Central memory CD8-positive, alpha-beta T cell (primary cell): ENCODE results near the gene IL10RB.

ENCODE experiments used
- ATAC-seq: fragments of 150-1000 bp; cut with Tn5 transposase; replicated peaks from 2 replicates; pipeline ENCODE4 v1.10.0; 2022; ENCODE audit warnings: mild to moderate bottlenecking, moderate FRiP score, moderate number of reproducible peaks; ENCODE audit not compliant: poor library complexity, severe bottlenecking; ENCODE audit errors: extremely low read depth
- DNase-seq, 2 donors: peaks; one replicate each; pipeline ENCODE4 v3.0.0; 2021; ENCODE audit warnings: low spot score in 2 of 2
- H3K27ac Mint-ChIP-seq: one replicate; pipeline ENCODE4 v1.8.0; 2022; ENCODE audit warnings: low read depth, mild to moderate bottlenecking, moderate library complexity, mixed read lengths
- H3K27me3 Mint-ChIP-seq: one replicate; pipeline ENCODE4 v1.8.0; 2022; ENCODE audit warnings: mixed read lengths
- H3K36me3 Mint-ChIP-seq: one replicate; pipeline ENCODE4 v1.8.0; 2022; ENCODE audit warnings: mild to moderate bottlenecking, moderate library complexity, mixed read lengths; ENCODE audit not compliant: insufficient read depth
- H3K4me1 Mint-ChIP-seq: one replicate; pipeline ENCODE4 v1.8.0; 2022; ENCODE audit warnings: mixed read lengths
- H3K4me3 Mint-ChIP-seq: one replicate; pipeline ENCODE4 v1.8.0; 2022; ENCODE audit warnings: mild to moderate bottlenecking, moderate library complexity, mixed read lengths
- H3K9me3 Mint-ChIP-seq: one replicate; pipeline ENCODE4 v1.8.0; 2022; ENCODE audit warnings: mixed read lengths

The IL10RB gene

DNA sequence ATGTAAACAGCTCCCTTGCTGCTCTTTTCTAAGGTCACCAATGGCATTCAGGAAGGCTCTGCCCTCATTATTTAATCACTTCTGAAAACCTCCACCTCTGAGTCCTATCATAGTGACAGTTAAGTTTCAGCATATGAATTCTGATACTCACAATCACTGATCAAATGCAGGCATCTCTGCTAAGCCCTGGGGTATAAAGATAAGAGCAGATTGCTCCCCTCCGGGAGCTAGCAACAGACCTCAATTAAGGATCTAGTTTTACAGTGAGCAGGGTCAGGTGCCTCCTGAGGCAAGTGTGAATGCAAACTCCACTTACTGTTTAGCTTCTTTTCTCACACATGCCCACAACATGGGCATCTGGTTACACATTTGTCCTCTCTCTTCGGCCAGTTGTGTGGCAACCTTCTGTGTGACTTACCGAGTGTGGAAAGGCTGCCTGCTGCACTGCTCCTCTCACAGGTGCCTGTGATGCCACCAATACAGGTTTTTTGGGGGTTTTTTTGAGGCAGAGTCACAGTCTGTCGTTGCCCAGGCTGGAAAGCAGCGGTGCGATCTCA is 15.0 kb downstream of the IL10RB start:
- Mint-ChIP-seq H3K9me3 (no peaks in the 10 kb centered on the region), H3K27me3 (no peaks in the 10 kb centered on the region), H3K27ac (no peak overlapping the region), H3K4me1 (peaks cover 8% of the 10 kb centered on the region), H3K36me3 (peaks cover 36% of the 10 kb centered on the region), H3K4me3 (no peak overlapping the region)
- ATAC-seq = no peak
- DNase-seq = no peak

DNA sequence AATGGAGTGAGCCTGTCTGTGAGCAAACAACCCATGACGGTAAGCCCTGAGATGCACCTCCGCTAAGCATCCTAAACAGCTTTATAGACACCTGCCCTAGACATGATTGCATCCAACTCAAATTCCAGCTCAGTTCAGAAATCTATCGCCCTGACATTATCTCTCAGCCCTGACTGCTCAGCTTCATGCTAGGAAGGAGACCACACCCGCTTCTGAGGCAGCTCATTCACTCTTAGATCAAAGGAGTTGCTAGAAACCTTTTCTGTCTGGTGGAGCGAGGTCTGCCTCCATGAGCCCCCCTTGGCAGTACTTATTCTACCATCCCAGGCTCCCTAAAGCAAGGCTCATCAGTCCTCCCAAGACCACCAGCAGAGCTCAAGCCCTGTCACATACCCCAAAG is 17.0 kb downstream of the IL10RB start:
- H3K27ac Mint-ChIP-seq = peak overlapping the region; percentile 5
- no peak overlapping the region for H3K4me3 Mint-ChIP-seq
- H3K27me3 Mint-ChIP-seq = no peaks in the 10 kb centered on the region
- H3K36me3 Mint-ChIP-seq = peaks cover 36% of the 10 kb centered on the region
- no peak for ATAC-seq
- H3K9me3 Mint-ChIP-seq = no peaks in the 10 kb centered on the region
- peaks cover 15% of the 10 kb centered on the region for H3K4me1 Mint-ChIP-seq
- no peak for DNase-seq

DNA sequence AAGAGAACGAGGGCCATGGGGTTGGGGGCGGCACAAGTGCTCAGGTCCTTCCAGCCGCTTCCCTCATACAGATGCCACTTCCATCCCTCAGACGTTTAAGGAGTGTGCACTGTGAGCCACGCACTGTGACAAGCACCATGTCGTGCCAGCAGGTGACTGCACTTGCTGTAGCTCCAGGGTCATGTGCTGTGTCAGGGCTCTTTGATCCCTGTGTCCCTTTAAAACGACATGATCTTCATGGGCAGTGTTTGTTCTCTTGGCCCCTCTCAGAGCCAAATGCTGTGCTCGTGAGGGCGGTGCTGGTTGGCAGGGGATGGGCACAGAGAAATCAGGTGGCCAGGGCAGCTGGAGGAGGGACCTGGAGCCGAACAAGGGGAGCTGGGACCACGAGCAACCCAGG is 19.9 kb downstream of the IL10RB start:
- no peaks in the 10 kb centered on the region for H3K9me3 Mint-ChIP-seq
- H3K36me3 Mint-ChIP-seq = peaks cover 32% of the 10 kb centered on the region
- peaks cover 21% of the 10 kb centered on the region for H3K4me1 Mint-ChIP-seq
- H3K27ac Mint-ChIP-seq = peak overlapping the region; percentile 75
- H3K27me3 Mint-ChIP-seq = no peaks in the 10 kb centered on the region
- DNase-seq (no peak), ATAC-seq (no peak)
- no peak overlapping the region for H3K4me3 Mint-ChIP-seq

DNA sequence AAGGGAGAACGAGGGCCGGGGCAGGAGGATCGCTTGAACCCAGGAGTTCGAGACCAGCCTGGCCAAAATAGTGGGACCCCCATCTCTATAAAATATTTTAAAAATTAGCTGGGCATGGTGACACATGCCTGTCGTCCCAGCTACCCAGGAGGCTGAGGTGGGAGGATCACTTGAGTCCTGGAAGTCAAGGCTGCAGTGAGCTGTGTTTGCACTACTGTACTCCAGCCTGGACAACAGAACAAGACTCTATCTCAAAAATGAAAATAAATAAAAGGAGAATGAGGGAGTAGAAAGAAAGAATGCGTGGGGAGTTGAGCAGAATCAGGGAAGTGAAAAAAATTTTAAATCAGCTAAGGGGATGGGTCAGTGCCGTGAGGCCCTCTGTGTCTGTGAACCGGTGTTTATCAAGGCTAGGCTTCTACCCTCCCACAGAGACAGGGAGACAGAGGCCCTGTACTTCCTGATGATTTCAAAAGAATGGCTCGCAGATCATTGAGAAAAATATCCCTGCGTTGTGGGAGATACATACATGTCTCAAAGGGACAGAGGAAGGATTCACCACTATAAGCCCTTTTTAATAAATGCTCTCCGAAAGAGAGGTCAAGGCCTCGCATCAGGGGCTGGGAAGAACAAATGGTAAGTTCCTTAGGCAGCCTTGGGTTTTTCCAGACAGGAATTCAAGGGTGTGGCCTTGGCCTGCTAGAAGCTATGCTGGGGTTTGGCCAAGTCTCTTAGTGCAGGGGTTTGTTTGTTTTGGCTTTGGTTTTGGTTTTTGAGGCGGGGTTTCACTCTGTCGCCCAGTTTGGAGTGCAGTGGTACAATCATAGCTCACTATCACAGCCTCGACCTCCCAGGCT is 20.7 kb downstream of the IL10RB start:
- DNase-seq = no peak
- Mint-ChIP-seq H3K27me3 (no peaks in the 10 kb centered on the region), H3K9me3 (no peaks in the 10 kb centered on the region), H3K27ac (peak overlapping the region; percentile 75), H3K4me3 (no peak overlapping the region), H3K4me1 (peaks cover 22% of the 10 kb centered on the region), H3K36me3 (peaks cover 32% of the 10 kb centered on the region)
- ATAC-seq = no peak

DNA sequence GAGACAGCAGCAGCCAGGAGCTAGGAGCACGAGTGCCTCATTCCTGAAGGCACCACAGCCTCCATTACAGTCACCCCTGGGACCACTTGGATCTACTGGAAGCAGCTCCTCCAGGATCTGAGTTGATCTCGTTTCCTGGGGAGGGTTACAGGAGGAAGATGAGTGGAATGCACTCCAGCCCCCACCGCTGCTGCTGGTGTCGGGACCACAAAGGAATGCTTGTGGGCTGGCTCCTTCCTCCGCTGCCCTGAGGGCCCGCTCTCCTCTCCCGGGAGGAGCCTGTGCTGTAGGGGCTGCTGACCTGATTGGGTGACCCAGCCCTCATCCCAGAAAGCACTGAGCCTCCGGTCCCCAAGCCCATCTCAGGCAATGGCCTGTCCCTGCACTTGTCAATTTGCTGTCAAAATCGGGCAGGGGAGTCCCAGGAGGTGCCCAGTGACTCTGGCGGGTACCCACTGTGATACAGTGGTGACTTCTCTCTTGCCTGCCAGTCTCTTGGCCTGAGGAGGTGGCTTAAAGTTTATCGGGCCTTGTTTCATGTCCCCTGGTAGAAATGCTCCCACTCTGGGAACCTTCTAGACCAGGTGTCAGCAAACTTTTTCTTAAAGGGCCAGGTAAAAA is 23.1 kb downstream of the IL10RB start:
- no peak overlapping the region for H3K4me3 Mint-ChIP-seq
- H3K27me3 Mint-ChIP-seq = no peaks in the 10 kb centered on the region
- peaks cover 45% of the 10 kb centered on the region for H3K4me1 Mint-ChIP-seq
- no peaks in the 10 kb centered on the region for H3K9me3 Mint-ChIP-seq
- ATAC-seq = no peak
- no peak overlapping the region for H3K27ac Mint-ChIP-seq
- peaks cover 36% of the 10 kb centered on the region for H3K36me3 Mint-ChIP-seq
- no peak for DNase-seq

DNA sequence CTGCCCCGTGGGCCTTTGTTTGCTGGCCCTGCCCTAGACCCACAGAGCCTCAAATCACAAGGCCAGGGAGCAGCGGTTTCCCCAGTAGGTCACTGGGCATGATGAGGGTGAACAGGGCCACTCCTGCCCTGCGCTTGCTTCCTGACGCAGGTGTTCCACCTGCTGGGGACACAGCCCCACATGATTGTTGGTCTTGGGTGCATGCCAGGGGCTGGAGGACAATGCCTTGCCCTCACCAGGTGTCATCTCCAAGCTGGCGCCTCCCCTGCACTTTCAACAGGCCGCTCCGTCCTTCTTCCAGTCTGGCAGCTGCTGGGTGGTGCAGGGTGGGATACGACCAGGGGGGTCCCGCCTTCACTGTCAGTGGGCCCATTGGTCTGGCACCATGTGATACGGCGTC is 24.3 kb downstream of the IL10RB start:
- H3K36me3 Mint-ChIP-seq = peaks cover 35% of the 10 kb centered on the region
- no peak for DNase-seq
- peak overlapping the region; percentile 69 for H3K27ac Mint-ChIP-seq
- peaks cover 48% of the 10 kb centered on the region for H3K4me1 Mint-ChIP-seq
- no peak for ATAC-seq
- H3K9me3 Mint-ChIP-seq = no peaks in the 10 kb centered on the region
- no peak overlapping the region for H3K4me3 Mint-ChIP-seq
- H3K27me3 Mint-ChIP-seq = no peaks in the 10 kb centered on the region

DNA sequence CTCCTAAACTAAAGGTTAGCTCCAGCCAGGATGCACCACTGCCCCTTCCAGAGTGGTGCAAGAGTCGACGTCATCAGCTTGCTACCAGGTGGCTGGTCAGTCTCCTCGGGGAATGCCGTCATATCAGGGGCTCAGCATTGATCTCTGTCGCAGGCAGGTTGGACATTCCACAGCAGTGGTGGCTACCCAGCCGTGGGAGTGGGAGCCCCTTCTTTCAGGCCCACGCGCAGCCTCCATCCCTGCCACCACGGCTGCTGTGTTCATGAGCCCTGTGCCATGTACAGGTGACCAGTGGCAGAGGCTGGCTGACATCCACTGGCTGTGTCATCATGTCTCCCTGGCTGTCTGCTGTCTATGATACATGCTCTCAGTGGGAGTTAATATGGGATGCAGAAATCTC is 25.5 kb downstream of the IL10RB start:
- ATAC-seq = no peak

DNA sequence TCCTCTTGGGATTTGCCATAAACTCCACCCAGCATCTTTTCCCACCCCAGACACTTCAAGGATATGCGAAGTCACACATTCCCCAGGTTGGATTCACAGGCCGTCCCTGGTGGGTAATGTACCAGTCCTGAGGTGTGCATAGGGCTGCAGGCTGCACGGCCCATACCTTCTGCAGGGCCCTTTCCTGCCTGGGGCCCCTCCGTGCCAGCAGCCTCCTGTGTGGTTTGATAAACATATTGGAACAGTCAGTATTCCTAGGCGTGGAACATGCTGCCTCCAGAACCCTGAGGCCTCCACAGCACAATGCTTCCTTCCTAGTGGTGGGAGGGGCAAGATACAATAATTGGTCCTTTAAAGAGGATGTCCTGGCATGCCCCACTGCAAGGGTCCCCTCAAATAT is 26.6 kb downstream of the IL10RB start:
- peaks cover 38% of the 10 kb centered on the region for H3K36me3 Mint-ChIP-seq
- DNase-seq (no peak), ATAC-seq (no peak)
- peak overlapping the region; percentile 88 for H3K27ac Mint-ChIP-seq
- H3K9me3 Mint-ChIP-seq = no peaks in the 10 kb centered on the region
- H3K27me3 Mint-ChIP-seq = no peaks in the 10 kb centered on the region
- H3K4me3 Mint-ChIP-seq = no peak overlapping the region
- H3K4me1 Mint-ChIP-seq = peaks cover 34% of the 10 kb centered on the region

More for the DNA sequence above, 25.5 kb downstream of the IL10RB start:
- peaks cover 36% of the 10 kb centered on the region for H3K4me1 Mint-ChIP-seq
- no peak overlapping the region for H3K4me3 Mint-ChIP-seq
- no peak overlapping the region for H3K27ac Mint-ChIP-seq
- H3K36me3 Mint-ChIP-seq = peaks cover 36% of the 10 kb centered on the region
- no peaks in the 10 kb centered on the region for H3K27me3 Mint-ChIP-seq
- no peaks in the 10 kb centered on the region for H3K9me3 Mint-ChIP-seq
- DNase-seq = no peak

DNA sequence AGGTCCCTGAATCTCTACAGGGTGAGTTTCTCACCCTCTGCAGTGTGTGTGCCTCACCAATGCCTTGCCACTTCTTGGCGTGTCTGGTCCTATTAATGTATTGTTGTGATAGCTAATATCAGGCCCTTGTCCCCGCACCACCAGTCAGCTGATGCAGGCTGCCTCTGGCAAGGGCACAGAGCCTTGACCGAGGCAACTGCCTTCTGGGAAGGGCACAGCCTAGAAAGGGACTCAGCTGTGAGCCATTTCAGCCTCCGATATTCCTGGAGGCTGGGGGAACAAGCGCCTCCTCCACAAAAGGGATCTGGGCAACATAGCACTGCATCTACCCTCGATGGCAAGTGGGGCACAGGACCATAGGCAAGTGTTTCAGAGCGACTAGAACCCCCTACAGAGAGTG is 27.0 kb downstream of the IL10RB start:
- Mint-ChIP-seq H3K27me3 (no peaks in the 10 kb centered on the region), H3K36me3 (peaks cover 38% of the 10 kb centered on the region), H3K27ac (peak overlapping the region; percentile 88), H3K9me3 (no peaks in the 10 kb centered on the region), H3K4me1 (peaks cover 34% of the 10 kb centered on the region), H3K4me3 (peak overlapping the region; percentile 42)
- DNase-seq (no peak), ATAC-seq (no peak)

DNA sequence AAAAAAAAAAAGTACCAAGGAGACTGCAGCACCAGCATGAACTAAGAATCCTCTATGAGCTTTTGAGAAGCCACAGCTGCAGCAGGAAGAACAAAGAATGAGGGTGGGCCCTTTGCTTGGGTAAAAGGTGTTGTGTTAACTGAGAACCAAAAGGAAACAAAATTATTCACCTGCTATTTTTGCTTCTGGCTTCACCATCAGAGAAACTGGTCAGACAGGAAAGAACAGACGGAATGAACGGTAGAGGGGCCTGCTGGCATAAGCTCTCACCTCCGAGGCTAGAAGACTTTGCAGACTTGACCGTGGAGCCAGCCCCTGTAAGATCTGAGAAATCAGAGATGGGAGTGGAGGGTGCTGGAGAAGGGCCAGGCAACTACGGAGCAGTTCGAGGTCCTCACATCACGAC is 27.6 kb downstream of the IL10RB start:
- H3K4me1 Mint-ChIP-seq = peaks cover 30% of the 10 kb centered on the region
- H3K4me3 Mint-ChIP-seq = peak overlapping the region; percentile 42
- H3K9me3 Mint-ChIP-seq = no peaks in the 10 kb centered on the region
- peaks cover 35% of the 10 kb centered on the region for H3K36me3 Mint-ChIP-seq
- ATAC-seq (peak; percentile 64), DNase-seq (no peak)
- H3K27ac Mint-ChIP-seq = peak overlapping the region; percentile 88
- no peaks in the 10 kb centered on the region for H3K27me3 Mint-ChIP-seq

DNA sequence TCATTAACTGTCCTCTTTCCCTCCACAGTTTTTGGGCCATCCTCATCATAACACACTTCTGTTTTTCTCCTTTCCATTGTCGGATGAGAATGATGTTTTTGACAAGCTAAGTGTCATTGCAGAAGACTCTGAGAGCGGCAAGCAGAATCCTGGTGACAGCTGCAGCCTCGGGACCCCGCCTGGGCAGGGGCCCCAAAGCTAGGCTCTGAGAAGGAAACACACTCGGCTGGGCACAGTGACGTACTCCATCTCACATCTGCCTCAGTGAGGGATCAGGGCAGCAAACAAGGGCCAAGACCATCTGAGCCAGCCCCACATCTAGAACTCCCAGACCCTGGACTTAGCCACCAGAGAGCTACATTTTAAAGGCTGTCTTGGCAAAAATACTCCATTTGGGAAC is 30.0 kb downstream of the IL10RB start:
- peaks cover 39% of the 10 kb centered on the region for H3K4me1 Mint-ChIP-seq
- no peak overlapping the region for H3K4me3 Mint-ChIP-seq
- H3K27ac Mint-ChIP-seq = no peak overlapping the region
- peaks cover 28% of the 10 kb centered on the region for H3K36me3 Mint-ChIP-seq
- H3K27me3 Mint-ChIP-seq = no peaks in the 10 kb centered on the region
- DNase-seq (no peak), ATAC-seq (no peak)
- no peaks in the 10 kb centered on the region for H3K9me3 Mint-ChIP-seq

DNA sequence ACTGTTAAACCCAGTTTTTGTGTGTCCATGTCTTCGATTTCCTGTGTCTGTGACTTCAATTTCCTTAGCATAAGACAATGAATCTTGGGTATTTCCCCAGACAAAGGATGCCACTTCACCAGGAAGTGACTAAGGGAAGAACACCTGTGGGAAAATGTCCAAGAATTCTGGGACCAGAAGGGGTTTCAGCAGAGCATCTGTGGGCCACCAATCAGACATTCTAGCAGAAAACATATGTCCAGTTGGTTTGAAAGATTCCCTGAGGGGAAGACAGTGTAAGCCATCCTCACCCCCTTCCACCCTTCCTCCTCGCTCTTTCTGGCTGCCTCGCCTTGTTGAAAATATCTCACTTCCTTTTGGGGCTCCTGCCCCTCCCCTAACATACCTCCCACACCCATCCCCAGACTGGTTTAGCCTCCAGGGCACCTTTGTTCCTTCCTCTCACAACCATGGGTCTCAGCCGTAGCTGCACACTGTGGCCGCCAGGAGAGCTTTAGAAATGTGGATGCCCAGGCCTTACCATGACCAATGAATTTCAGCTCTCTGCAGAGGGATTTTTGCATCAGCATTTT is 33.1 kb downstream of the IL10RB start:
- Mint-ChIP-seq H3K4me3 (peak overlapping the region; percentile 35), H3K4me1 (peaks cover 15% of the 10 kb centered on the region)
- no peak for ATAC-seq

More for the DNA sequence above, 33.1 kb downstream of the IL10RB start:
- peak overlapping the region; percentile 12 for H3K27ac Mint-ChIP-seq
- no peaks in the 10 kb centered on the region for H3K9me3 Mint-ChIP-seq
- H3K27me3 Mint-ChIP-seq = no peaks in the 10 kb centered on the region
- DNase-seq = no peak
- H3K36me3 Mint-ChIP-seq = peaks cover 21% of the 10 kb centered on the region
